GM12801 (cell line): ENCODE measurements around the gene CRLF2.

Experiments used
- TF ChIP-seq, protein P1 (sequence below): IDR thresholded peaks from one replicate; pipeline ENCODE4 v1.5.1; 2011; ENCODE audit warnings: control low read depth; ENCODE audit not compliant: insufficient read length; ENCODE audit errors: extremely low read depth

Gene CRLF2

GRCh38 chrX:1164322-1165288, 47.8 kb downstream of the CRLF2 start:
- TF ChIP-seq, protein P1, sequence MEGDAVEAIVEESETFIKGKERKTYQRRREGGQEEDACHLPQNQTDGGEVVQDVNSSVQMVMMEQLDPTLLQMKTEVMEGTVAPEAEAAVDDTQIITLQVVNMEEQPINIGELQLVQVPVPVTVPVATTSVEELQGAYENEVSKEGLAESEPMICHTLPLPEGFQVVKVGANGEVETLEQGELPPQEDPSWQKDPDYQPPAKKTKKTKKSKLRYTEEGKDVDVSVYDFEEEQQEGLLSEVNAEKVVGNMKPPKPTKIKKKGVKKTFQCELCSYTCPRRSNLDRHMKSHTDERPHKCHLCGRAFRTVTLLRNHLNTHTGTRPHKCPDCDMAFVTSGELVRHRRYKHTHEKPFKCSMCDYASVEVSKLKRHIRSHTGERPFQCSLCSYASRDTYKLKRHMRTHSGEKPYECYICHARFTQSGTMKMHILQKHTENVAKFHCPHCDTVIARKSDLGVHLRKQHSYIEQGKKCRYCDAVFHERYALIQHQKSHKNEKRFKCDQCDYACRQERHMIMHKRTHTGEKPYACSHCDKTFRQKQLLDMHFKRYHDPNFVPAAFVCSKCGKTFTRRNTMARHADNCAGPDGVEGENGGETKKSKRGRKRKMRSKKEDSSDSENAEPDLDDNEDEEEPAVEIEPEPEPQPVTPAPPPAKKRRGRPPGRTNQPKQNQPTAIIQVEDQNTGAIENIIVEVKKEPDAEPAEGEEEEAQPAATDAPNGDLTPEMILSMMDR, result no peak

GRCh38 chrX:1163231-1163630, 49.2 kb downstream of the CRLF2 start:
- TF ChIP-seq, protein P1, result no peak

GRCh38 chrX:1162119-1162916, 50.1 kb downstream of the CRLF2 start:
- TF ChIP-seq, protein P1, result no peak

DNA sequence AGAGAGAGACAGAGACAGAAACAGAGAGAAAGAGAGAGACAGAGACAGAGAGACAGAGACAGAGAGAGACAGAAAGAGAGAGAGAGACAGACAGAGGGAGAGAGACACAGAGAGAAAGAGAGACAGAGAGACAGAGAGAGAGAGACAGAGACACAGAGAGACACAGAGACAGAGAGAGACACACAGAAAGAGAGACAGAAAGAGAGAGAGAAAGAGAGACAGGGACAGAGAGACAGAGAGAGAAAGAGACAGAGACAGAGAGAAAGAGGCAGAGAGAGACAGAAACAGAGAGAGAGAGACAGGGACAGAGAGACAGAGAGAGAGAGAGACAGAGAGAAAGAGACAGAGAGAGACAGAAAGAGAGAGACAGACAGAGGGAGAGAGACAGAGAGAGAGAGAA, 52.9 kb downstream of the CRLF2 start:
- TF ChIP-seq, protein P1, result no peak

GRCh38 chrX:1153940-1154339, 58.5 kb downstream of the CRLF2 start:
- TF ChIP-seq, protein P1, result no peak

DNA sequence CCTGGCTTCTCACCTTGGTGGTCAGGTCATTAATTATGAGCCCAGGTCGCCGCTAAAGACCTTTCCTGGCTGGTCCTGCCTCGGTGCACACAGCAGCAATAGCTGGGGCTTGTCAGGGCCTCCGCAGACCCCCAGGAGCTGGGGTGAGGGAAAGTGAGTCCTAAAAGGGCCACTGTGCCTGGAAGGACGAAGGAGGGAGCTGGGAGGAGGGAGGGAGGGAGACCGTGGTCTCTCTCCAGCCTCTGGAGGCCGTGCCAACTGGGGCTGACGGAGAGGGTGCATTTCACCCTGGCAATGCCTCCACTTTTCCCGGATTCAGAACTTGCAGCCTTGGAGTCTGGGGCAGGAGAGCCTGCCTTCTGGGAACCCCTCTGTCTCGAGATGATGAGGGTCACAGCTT, 60.4 kb downstream of the CRLF2 start:
- TF ChIP-seq, protein P1, result no peak

DNA sequence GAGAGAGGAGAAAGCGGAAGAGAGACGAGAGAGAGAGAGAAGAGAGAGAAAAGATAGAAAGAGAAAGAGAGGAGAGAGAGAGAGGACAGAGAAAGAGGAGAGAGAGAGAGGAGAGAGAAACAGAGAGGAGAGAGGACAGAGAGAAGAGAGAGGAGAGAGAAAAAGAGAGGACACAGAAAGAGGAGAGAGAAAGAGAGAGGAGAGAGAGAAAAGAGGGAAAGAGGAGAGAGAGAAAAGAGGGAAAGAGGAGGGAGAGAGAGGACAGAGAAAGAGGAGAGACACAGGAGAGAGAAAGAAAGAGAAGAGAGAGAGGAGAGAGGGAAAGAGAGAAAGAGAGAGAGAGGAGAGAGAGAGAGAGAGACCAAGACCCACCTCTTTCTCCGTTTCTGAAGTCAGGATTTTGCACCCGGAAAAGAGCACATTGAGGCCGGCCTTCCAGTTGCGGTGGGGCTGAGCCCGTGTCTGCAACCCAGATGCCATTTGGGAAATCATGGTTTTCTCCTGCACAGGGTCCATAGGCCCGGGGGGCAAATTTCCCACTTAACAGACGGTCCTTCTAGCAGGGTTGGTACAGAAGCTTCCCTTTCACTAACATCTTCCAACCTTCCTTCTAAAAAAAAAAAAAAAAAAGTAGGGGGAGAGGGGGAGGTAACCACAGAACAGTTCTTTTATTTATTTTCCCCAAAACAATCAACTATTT, 60.9 kb downstream of the CRLF2 start:
- TF ChIP-seq, protein P1, result no peak
